ENCODE measurements around the gene TMEM245.
A peak's percentile ranks its signal among the peaks of the same experiment; 100 is the strongest.

Gene TMEM245

DNA sequence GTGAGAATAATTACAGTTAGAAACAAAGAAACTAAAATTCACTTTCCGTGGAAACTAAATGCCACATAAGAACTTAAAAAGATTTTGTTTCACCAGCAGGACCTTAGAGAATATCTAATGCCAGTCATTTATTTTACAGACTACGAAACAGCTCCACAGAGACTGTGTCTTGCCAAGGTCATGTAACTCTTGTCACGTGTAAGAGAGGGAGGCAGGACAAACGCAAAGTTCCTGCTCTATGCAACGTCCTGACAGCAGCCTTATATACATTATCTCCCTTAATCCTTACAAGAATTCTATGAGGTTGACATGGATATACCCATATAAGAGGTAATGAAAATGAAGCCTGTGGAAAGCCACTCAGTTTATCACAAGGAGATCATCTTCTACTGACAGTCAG lies 145.9 kb downstream of the TMEM245 start:
- DNase-seq: no peak

DNA sequence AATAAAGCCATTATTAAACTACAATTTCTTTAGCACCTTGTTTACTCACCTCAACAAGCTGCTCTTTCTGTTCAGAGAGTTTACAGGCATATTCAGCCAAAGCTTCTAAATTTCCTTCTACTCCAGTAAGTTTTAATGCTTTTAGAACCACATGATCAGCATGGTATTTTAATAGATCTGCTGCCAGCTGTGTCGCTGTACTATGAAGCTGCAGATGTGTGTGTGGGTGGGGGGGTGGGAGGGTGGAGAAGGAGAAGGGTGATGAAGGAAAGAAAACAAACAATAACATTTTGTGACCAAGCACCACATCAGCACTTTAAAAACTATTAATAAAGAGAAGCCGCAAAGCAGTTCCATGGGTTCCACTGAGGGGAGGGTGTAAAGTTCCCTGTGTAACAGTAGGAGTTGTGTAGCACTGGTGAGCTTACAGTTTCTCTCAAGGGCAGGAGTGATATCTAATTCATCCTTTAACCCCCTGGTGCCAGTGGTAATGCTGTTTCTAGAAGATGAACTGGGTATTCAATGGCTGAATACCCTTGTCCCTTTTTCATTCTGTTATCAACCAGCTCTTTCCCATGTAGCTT lies 147.0 kb downstream of the TMEM245 start:
- DNase-seq: peak; percentile 34

DNA sequence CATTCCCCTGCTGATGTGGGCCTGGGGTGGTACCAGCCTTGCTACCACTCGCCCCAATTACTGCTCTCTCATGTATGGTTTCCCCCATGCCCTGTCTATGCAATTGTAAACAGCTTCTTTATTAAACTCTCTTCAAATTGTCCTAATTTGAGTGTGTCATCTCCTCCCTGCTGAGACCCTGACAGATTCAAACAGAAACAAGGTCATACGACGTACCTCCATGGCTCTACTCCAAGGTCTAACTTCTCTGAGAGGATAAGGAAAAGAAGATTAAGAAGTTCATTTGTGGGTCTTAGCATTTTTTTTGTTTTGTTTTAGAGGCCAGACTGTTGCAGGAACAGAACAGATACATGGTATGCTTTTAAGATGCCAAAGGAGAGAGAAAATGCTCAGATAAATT lies 147.6 kb downstream of the TMEM245 start:
- DNase-seq: peak; percentile 81

GRCh38 chr9:108971392-108971791 lies 148.4 kb downstream of the TMEM245 start:
- DNase-seq: peak; percentile 12

DNA sequence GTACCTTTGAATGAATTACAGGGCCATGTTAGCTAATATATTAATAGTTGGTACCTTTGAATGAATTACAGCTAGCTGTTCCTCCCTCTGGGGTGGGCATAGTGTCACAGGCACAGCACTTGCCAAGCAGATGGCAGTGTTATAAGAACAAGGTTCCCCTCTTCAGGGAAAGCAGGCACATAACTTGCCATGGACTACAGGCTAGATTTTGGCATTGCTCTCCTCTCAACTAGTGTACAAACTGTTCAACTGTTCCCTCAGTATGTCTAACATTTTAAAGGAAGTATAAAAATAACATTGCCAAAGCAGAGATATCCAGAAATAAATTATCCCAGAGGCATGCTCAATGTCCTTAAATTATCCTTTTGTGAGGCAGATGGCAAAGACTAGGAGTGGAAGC lies 151.8 kb downstream of the TMEM245 start:
- no peak for DNase-seq
